GM21529 (cell line): Measurements from ENCODE around the gene ATOH8.

Experiments used
- ATAC-seq: cut with Tn5 transposase; IDR thresholded peaks from one replicate; pipeline ENCODE4 v1.9.1; 2021; ENCODE audit not compliant: unreplicated experiment

The ATOH8 gene

GRCh38 chr2:85769236-85769982, 15.6 kb downstream of the ATOH8 start:
- ATAC-seq: no peak

GRCh38 chr2:85769983-85770362, 16.2 kb downstream of the ATOH8 start:
- ATAC-seq: no peak

GRCh38 chr2:85770369-85770768, 16.6 kb downstream of the ATOH8 start:
- ATAC-seq: no peak

- ATAC-seq: no peak
Observed at GRCh38 chr2:85770786-85771409, 17.1 kb downstream of the ATOH8 start.

- no peak for ATAC-seq
Observed at GRCh38 chr2:85771486-85771885, 17.7 kb downstream of the ATOH8 start.

- no peak for ATAC-seq
Observed at GRCh38 chr2:85772019-85772745, 18.4 kb downstream of the ATOH8 start.

GRCh38 chr2:85772841-85773491, 19.2 kb downstream of the ATOH8 start:
- ATAC-seq: no peak

- ATAC-seq: no peak
Observed at GRCh38 chr2:85773692-85774091, 19.9 kb downstream of the ATOH8 start.

GRCh38 chr2:85774126-85774978, 20.6 kb downstream of the ATOH8 start:
- ATAC-seq: no peak

- no peak for ATAC-seq
Observed at GRCh38 chr2:85775406-85776381, 21.9 kb downstream of the ATOH8 start.

GRCh38 chr2:85776672-85777071, 22.9 kb downstream of the ATOH8 start:
- ATAC-seq: no peak

- ATAC-seq: no peak
Observed at GRCh38 chr2:85777441-85777861, 23.7 kb downstream of the ATOH8 start.

GRCh38 chr2:85778646-85779379, 25.0 kb downstream of the ATOH8 start:
- no peak for ATAC-seq

GRCh38 chr2:85779641-85780315, 26.0 kb downstream of the ATOH8 start:
- ATAC-seq: no peak

GRCh38 chr2:85780316-85781012, 26.7 kb downstream of the ATOH8 start:
- ATAC-seq: no peak

GRCh38 chr2:85781013-85781332, 27.2 kb downstream of the ATOH8 start:
- ATAC-seq: no peak

- no peak for ATAC-seq
Observed at GRCh38 chr2:85783796-85784195, 30.0 kb downstream of the ATOH8 start.

- ATAC-seq: no peak
Observed at GRCh38 chr2:85784474-85784986, 30.7 kb downstream of the ATOH8 start.
